ENCODE measurements around the gene DOCK3. TPM values are rescaled to one million over a fixed set of nuclear protein-coding genes. Genes with fewer than 3 reads are reported as not detected.

The DOCK3 gene
- polyA plus RNA-seq, 2 of the 4 experiments (the other 2 are of a cell fraction) = 0.40 to 0.46 TPM

- H3K4me3 ChIP-seq = no peak overlapping the region
- WGBS (ENCODE audit: missing lambda C conversion rate) = 63% methylated on average over 5 of the region's 5 CpGs
- TF ChIP-seq HDAC2 (IDR thresholded peaks at IDR 0.05) = no peak
- TF ChIP-seq NFE2L2 (conservative IDR thresholded peaks at IDR 0.05; ENCODE audit: low read length) = no peak
- TF ChIP-seq SMC3 (IDR thresholded peaks at IDR 0.05) = no peak
- TF ChIP-seq ZSCAN20 (CRISPR knock-in tag; IDR thresholded peaks at IDR 0.05) = no peak
- TF ChIP-seq FOXS1 (CRISPR knock-in tag; IDR thresholded peaks at IDR 0.05) = no peak
- no peak for TF ChIP-seq CTCF (IDR thresholded peaks at IDR 0.05)
- TF ChIP-seq JUN (IDR thresholded peaks at IDR 0.05) = no peak
- no peak for TF ChIP-seq REST (IDR thresholded peaks at IDR 0.05)
- no peak for TF ChIP-seq CHD2 (IDR thresholded peaks at IDR 0.05; ENCODE audit: low read length, partially characterized antibody)
- no peak for TF ChIP-seq KDM5A (IDR thresholded peaks at IDR 0.05)
- no peak for TF ChIP-seq HOXB13 (CRISPR knock-in tag; IDR thresholded peaks at IDR 0.05; ENCODE audit: low read depth)
- TF ChIP-seq GATA3 (IDR thresholded peaks at IDR 0.05; ENCODE audit: borderline replicate concordance) = no peak
- no peak for TF ChIP-seq FOSB (CRISPR knock-in tag; IDR thresholded peaks at IDR 0.05)
- TF ChIP-seq MYC (IDR thresholded peaks at IDR 0.05; ENCODE audit: borderline replicate concordance, low read length) = no peak
- TF ChIP-seq HES2 (IDR thresholded peaks at IDR 0.05) = no peak
- TF ChIP-seq TP53 (CRISPR knock-in tag; IDR thresholded peaks at IDR 0.05) = no peak
- no peak for TF ChIP-seq CHD4 (IDR thresholded peaks at IDR 0.05; ENCODE audit: borderline replicate concordance)
- TF ChIP-seq EHMT2 (IDR thresholded peaks at IDR 0.05; ENCODE audit: low read depth) = no peak
- TF ChIP-seq MAZ (IDR thresholded peaks at IDR 0.05; ENCODE audit: borderline replicate concordance, low read depth, low read length) = no peak
- TF ChIP-seq BCL3 (IDR thresholded peaks at IDR 0.05) = no peak
- CTCF ChIA-PET = no interaction called here
- DNase-seq (ENCODE audit: low read depth in 1 of 2, low spot score in 1 of 2) = no peak
- FAIRE-seq = no peak
- H3K9me3 ChIP-seq = no peaks in the 10 kb centered on the region
- no peaks in the 10 kb centered on the region; the same call in 2 of the 3 replicates for H3K4me1 ChIP-seq
- no peak for ATAC-seq
- POLR2A ChIA-PET = no interaction called here
- H3K4me2 ChIP-seq = no peak overlapping the region
- no peak overlapping the region for H3K27ac ChIP-seq
These were observed 41.4 kb upstream of the DOCK3 start for GRCh38 chr3:50633230-50633790.

- H3K27ac ChIP-seq = no peak overlapping the region
- no peak overlapping the region for H3K4me3 ChIP-seq
- CTCF ChIA-PET = no interaction called here
- H3K4me2 ChIP-seq = no peak overlapping the region
- no peaks in the 10 kb centered on the region for H3K4me1 ChIP-seq
- FAIRE-seq (no peak), ATAC-seq (no peak), DNase-seq (ENCODE audit: low read depth in 1 of 2, low spot score in 1 of 2) (no peak)
- no peak for TF ChIP-seq JUNB (IDR thresholded peaks at IDR 0.05)
- TF ChIP-seq HES2 (IDR thresholded peaks at IDR 0.05) = no peak
- no peak for TF ChIP-seq MAX (IDR thresholded peaks at IDR 0.05)
- no peak for TF ChIP-seq CEBPB (IDR thresholded peaks at IDR 0.05)
- TF ChIP-seq ZNF302 (CRISPR knock-in tag; IDR thresholded peaks at IDR 0.05) = no peak
- TF ChIP-seq FOSB (CRISPR knock-in tag; IDR thresholded peaks at IDR 0.05) = no peak
- no peak for TF ChIP-seq NPAS2 (CRISPR knock-in tag; IDR thresholded peaks at IDR 0.05; ENCODE audit: borderline replicate concordance)
- H3K9me3 ChIP-seq = no peaks in the 10 kb centered on the region
- POLR2A ChIA-PET = no interaction called here
These were observed 39.7 kb upstream of the DOCK3 start for GRCh38 chr3:50635066-50635465.

Data from A549 (cell line).